Measurements from ENCODE around the gene SPEN.

DNA sequence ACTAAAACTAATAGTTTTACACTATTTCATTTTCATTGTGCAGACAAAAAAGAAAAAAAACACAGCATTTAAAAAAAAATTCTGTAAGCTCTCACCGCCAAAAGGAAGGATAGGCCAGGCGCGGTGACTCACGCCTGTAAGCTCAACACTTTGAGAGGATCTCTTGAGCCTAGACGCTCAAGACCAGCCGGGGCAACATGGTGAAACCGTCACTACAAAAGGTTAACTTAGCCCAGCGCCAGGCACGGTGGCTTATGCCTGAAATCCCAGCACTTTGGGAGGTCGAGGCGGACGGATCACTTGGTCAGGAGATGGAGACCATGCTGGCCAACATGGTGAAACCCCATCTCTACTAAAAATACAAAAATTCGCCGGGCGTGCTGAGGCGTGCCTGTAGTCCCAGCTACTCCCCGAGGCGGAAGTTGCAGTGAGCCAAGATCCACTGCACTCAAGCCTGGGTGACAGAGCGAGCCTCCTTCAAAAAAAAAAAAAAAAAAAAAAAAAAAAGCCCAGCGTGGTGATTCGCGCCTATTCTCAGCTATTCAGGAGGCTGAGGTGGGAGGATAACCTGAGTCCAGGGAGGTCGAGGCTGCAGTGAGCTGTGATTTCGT lies 14.3 kb upstream of the SPEN start:
- TF ChIP-seq, protein P1, sequence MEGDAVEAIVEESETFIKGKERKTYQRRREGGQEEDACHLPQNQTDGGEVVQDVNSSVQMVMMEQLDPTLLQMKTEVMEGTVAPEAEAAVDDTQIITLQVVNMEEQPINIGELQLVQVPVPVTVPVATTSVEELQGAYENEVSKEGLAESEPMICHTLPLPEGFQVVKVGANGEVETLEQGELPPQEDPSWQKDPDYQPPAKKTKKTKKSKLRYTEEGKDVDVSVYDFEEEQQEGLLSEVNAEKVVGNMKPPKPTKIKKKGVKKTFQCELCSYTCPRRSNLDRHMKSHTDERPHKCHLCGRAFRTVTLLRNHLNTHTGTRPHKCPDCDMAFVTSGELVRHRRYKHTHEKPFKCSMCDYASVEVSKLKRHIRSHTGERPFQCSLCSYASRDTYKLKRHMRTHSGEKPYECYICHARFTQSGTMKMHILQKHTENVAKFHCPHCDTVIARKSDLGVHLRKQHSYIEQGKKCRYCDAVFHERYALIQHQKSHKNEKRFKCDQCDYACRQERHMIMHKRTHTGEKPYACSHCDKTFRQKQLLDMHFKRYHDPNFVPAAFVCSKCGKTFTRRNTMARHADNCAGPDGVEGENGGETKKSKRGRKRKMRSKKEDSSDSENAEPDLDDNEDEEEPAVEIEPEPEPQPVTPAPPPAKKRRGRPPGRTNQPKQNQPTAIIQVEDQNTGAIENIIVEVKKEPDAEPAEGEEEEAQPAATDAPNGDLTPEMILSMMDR (conservative IDR thresholded peaks at IDR 0.05 in 1 of 2, IDR thresholded peaks at IDR 0.05 in 1 of 2; ENCODE audit: extremely low read depth in 1 of 2, insufficient read depth in 1 of 2, low read depth in 1 of 2, low read length in 2 of 2), result no peak
- no peak for TF ChIP-seq EZH2 (IDR thresholded peaks at IDR 0.05; ENCODE audit: borderline replicate concordance, low read length)
